Gastroesophageal sphincter (tissue), 3 donors: ENCODE results near the gene HLCS.

Source experiments
- EP300 ChIP-seq: sonication (generic); formaldehyde crosslinking; IDR thresholded peaks from one replicate; pipeline ENCODE4 v1.6.1; 2017; ENCODE audit warnings: antibody characterized with exemption, mild to moderate bottlenecking
- POLR2A ChIP-seq, 2 donors: fragments of 450-650 bp; IDR thresholded peaks; one replicate each; pipeline ENCODE4 v1.6.1; 2017; ENCODE audit warnings: antibody characterized with exemption in 2 of 2, mild to moderate bottlenecking in 2 of 2, moderate library complexity in 1 of 2
- POLR2AphosphoS5 ChIP-seq: sonication (generic); formaldehyde crosslinking; IDR thresholded peaks from one replicate; pipeline ENCODE4 v1.6.1; 2017; ENCODE audit warnings: antibody characterized with exemption
- TF ChIP-seq, protein P1 (sequence below), 4 experiments: fragments of 200-600 bp in 2 of 4; fragments of 450-650 bp in 2 of 4; sonication (generic) in 1 of 4; IDR thresholded peaks; one replicate each; pipeline ENCODE4 v1.5.1; 2017 to 2019; ENCODE audit warnings: antibody characterized with exemption in 4 of 4, mild to moderate bottlenecking in 2 of 4, moderate library complexity in 2 of 4

DNA sequence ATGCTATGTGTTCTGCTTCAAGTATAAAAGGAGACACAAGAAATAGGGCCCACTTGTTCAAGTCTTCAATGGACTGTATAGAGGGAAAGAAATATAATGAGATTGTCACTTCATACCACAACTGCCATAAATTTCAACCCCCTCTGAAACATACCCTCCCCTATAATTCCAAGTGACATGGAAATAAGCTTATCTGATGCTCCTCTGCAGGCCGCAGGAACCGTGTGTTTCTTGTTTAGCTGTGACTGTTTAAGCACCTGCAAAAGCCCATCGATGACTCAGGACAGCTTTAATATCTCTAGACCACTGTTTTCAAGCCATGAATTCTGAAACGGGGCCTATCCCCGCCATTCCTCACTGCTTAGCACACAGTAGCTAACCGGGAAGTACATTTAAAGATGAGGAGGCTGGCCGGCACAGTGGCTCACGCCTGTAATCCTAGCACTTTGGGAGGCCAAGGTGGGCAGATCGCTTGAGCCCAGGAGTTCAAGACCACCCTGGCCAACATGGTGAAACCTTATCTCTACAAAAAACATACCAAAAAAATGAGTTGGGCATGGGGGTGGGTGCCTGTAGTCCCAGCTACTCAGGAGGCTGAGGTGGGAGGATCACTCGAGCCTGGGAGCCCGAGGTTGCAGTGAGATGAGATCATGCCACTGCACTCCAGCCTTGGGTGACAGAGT lies 4.2 kb downstream of the HLCS start:
- TF ChIP-seq, protein P1, sequence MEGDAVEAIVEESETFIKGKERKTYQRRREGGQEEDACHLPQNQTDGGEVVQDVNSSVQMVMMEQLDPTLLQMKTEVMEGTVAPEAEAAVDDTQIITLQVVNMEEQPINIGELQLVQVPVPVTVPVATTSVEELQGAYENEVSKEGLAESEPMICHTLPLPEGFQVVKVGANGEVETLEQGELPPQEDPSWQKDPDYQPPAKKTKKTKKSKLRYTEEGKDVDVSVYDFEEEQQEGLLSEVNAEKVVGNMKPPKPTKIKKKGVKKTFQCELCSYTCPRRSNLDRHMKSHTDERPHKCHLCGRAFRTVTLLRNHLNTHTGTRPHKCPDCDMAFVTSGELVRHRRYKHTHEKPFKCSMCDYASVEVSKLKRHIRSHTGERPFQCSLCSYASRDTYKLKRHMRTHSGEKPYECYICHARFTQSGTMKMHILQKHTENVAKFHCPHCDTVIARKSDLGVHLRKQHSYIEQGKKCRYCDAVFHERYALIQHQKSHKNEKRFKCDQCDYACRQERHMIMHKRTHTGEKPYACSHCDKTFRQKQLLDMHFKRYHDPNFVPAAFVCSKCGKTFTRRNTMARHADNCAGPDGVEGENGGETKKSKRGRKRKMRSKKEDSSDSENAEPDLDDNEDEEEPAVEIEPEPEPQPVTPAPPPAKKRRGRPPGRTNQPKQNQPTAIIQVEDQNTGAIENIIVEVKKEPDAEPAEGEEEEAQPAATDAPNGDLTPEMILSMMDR (IDR thresholded peaks at IDR 0.05) = no peak
- no peak for TF ChIP-seq EP300
- TF ChIP-seq POLR2A (IDR thresholded peaks at IDR 0.05) = no peak
- no peak for TF ChIP-seq POLR2AphosphoS5
